DLD1 (cell line): ENCODE data around the gene CEP170.
"Not testable (repeated sequence)": the region's sequence is repeated elsewhere in the genome, so short reads cannot be mapped to it uniquely, and the experiment has no call there.

Experiments
- in situ Hi-C: cut with HindIII; loops from 2 replicates; pipeline ENCODE4 v1.10.0; 2017; ENCODE audit warnings: low sequenced_read_pairs

Gene CEP170

DNA sequence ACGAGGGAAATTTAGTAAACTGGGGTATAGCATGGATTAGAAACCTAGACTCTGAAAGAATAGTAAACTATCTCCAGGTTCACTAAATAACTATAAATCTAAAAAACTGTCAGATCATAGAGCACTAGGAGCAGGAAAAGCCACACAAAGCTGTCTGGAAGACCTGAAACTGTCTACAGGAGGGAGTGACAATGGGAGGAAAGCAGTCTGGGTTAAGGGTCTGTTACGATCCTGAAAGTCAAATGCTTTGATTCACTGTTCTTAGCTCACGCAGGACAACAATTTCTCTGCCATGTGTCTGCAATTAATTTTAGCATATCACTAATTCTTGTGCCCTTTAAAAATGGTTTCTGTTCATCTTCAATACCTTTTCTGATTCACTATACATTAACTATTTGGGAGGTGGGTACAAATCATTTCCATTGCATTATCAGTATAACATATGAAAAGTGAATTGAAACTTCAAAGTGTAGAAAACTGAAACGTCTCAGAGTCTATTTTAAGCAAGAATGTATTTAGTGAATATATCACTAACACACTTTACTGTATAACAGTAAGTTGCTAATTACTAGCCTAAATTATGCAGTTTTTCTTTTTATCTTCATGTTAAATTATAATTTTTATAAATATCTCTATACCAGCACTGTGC, 18.4 kb downstream of the CEP170 start:
- in situ Hi-C loops, result no loop called here

DNA sequence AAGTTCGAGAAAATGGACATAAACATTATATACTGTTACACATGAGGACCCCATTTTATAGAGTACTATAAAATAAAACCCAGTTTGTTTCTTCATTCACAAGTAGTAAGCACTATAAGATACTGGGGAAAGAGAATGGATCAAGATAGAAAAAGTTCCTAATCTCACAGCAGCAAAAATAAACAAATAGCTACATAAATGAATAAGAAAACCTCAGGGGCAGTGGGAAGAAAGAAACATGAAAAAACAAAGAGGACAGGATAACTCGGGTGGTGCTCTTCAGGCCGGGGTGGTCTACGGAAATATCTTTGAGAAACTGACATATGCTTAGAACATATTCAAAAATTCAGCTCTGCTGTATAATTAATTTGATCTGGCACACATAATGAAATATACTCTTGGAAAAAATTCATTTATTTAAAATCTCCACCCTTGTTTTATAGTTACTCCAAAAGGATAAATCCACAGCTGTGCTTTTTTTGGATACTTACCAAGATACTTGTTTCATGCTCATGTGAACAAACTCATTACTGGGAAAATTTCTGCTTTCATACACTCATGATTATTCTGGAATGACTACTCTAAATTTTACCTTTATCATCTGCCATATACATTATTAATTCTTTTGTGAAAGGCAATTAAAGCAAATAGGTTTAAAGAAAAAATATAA, 20.0 kb downstream of the CEP170 start:
- in situ Hi-C loops, result no loop called here

DNA sequence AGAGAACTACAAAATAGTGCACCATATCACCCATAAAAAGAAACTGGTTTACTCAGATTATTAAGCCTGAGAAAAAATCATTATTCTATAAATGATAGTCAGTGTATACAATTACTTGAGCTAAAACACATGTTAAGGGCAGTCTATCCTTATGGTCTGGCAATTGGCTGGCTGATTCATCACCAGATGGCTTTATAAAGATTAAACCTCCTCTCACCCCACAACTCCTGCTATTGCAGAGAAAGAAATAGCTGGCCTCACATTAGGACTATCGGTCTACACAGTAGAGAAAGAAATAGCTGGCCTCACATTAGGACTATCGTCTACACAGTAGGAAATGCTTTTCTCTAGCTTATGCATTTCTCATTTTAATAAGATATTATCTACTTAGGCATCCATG, 21.2 kb downstream of the CEP170 start:
- in situ Hi-C loops, result no loop called here

DNA sequence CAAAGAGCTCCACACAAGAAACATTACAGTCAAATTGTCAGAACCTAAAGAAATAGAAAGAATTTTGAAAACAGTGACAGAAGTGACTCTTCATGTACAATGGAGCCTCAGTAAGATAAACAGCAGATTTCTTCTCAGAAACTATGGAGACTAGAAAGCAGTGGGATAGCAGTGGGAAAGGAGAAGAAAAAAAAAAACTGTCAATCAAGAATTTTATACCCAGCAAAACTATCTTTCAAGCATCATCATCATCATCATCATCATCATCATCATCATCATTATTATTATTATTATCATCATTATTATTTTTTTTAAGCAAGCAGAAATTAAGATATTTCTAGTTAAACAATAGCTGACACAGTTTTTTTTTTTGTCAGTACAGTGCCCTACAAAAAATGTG, 24.2 kb downstream of the CEP170 start:
- in situ Hi-C loops, result no loop called here

DNA sequence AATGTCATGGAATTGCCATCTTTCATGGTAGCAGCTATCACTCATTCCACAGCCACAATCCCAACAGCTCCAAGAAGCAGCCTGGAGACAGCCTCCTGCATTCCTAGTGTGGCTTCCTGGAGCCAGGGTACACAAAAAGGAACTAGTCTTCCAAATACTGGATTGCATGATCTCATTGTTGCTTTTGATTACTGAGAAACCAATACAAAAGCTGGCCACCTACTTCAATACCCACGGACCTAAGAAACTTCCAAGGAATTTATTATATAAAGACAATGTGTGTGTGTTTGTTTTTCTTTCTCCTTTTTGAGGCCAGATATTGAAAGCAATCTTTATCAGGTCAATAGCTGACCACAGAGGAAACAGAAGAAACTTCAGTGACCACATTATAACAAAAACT, 25.6 kb downstream of the CEP170 start:
- in situ Hi-C loops, result no loop called here

DNA sequence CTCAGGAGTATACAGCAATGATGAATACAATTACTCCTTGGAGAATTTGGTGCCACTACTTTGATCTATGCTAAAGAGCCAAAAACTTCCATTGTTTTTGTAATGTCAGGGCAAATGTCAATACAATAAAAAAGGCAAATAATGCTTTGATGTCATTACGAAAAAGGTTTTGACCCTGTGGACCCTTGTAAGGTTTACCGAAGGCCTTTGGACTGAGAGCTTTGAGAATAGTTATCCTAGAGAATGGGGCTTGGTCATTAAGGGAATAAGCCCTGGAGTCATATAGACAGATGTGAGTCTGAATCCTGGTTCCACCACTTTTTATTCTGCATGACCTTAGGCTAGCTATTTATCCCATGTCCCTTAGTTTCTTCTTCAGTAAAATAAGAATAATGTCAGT, 27.5 kb downstream of the CEP170 start:
- in situ Hi-C loops, result no loop called here

DNA sequence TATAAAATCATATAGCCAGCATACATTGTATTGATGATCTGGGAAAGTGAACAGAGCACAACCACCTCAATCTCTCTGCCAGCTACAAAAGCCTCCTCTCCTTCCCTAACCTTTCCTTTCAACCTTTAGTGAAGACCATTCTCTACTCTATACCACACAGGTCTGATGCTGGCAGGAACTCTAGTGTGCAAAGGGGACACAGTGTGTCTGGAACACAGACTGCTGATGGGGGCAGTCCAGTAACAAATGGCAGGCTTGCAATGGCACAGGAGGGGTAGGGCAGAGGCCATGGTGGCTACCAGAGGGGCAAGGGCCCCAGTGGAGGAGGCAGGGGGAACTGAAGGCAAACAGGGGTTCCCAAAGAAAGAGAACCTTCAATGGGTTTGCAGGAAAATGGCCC, 37.0 kb downstream of the CEP170 start:
- in situ Hi-C loops, result no loop called here

DNA sequence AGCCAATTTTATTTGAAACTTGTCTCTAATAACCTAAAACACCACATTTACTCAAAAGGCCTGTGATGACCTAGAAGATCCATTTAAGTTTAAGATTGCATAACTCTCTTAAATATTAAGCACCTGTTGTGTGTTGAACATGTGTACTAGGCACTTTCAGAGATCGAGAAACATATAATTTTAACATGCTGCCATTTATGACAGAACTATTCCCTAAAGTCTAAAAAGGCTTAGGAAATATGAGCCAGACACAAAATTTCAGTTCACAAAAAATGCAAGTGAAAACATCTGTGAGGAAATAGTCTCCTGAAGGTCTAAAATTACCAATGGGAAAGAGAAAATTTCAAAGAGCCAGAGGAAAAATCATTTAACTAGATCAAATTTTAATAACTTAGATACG, 37.7 kb downstream of the CEP170 start:
- in situ Hi-C loops, result no loop called here

DNA sequence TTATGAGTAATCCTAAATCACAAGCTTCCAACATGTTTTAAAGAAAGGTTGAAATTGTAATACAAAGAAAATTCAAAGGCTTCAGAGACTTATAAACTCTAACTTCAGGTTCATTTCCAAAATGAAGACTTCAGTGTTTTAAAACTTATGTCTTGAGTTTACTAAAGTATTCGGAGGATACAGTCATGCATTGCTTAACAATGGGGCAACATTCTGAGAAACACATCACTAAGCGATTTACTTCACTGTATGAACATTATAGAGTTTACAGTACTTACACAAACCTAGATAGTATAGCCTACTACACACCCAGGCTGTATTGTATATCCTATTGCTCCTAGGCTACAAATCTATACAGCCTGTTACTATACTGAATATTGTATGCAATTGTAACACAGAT, 38.3 kb downstream of the CEP170 start:
- in situ Hi-C loops, result no loop called here

DNA sequence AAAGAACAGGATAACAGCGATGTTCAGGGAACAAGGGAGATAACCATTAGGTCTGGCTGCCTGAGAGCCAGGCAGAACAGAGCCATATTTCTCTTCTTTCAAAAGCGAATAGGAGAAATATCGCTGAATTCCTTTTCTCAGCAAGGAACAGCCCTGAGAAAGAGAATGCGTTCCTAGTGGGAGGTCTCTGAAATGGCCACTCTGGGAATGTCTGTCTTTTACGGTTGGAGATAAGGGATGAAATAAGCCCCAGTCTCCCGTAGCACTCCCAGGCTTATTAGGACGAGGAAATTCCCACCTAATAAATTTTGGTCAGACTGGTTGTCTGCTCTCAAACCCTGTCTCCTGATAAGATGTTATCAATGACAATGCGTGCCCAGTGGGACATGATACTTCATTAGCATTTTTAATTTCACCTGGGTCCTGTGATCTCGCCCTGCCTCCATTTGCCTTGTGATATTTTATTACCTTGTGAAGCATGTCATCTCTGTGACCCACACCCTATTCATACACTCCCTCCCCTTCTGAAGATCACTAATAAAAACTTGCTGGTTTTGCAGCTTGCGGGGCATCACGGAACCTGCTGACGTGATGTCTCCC, 39.7 kb downstream of the CEP170 start:
- in situ Hi-C loops, result not testable (repeated sequence)

DNA sequence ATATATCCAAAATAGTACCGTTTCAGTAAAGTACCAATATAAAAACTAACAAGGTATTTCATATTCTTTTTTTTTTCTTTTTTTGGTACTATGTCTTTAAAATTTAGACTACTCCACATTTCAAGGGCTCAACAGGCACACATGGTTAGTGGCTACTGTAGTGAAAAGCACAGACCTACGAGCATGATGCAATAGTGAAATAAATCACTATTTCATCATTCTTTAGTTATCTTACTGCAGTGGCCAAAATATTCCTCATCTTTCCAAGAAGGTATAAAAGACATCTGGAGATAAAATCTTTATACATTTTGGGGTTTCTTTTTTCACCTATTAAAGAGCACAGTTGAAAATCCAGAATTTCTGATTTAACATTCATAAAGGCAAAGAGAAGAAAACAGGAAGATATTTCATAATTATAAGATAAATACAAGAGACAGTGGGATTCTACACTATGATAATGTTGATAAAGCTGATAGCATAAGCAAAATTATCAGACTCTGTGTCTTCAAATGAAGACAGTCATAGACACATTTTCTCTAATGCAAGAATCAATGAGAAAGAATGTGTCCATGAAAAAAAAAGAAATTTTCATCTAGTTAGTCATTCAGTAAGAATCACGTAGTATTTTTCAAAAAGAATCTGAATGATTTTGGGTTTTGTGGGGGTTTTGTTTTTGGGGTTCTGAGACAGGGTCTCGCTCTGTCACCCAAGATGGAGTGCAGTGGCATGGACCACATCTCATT, 41.9 kb downstream of the CEP170 start:
- in situ Hi-C loops, result no loop called here

DNA sequence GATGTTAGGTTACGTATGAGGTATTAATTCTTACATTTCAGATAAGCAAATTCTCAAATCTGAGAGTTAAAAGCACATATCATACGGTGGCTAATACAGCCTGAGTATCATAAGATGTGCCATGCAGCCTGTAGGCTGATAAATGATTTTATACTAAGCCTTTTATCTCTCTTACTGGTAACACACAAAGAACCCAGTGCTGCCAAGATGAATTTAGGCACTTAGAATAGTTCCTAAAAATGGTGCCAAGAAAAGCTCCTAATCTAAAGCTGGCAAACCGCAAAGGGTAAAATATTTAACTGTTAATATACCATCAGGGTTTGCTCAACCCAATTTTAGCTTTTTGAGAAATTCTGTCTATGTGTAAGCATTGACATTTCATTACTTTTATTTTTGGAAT, 43.1 kb downstream of the CEP170 start:
- in situ Hi-C loops, result not testable (repeated sequence)

DNA sequence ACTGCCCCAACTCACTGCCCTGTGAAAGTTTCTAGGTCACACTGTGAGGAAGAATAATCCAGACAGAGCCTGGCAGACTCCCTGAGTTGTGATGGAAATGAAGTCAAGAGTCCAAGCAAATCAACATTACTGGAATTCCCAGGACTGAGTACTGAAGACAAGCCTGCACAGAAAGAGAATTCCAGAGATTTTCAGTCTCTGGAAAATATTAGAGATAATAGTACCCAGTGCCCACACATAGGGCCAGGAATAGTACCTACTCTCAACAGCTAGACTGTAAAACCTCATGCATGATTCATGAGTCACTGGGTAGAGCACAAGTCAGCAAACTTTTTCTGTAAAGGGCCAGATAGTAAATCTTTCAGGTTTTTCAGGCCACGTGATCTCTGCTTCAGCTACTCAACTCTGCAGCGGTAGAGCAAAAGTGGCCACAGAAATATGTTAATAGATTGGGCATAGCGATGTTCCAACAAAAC, 50.0 kb downstream of the CEP170 start:
- in situ Hi-C loops, result not testable (repeated sequence)

DNA sequence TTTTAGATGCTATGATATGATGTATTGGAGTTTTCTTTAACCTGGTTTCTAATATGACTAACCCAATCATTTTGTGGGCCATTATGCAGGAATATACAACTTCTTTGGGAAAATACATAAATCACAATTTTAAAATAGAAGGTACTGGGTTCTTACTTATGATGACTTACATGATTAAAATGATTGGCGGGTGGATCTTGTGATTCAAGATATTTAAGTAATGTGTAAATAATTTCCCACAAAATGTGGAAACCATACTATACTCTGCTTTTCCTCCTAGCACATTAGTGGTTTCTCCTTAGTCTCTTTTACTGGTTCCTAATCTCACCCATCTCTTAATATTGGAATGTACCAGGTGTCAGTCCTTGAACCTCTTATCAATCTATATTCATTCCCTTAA, 50.7 kb downstream of the CEP170 start:
- in situ Hi-C loops, result not testable (repeated sequence)

DNA sequence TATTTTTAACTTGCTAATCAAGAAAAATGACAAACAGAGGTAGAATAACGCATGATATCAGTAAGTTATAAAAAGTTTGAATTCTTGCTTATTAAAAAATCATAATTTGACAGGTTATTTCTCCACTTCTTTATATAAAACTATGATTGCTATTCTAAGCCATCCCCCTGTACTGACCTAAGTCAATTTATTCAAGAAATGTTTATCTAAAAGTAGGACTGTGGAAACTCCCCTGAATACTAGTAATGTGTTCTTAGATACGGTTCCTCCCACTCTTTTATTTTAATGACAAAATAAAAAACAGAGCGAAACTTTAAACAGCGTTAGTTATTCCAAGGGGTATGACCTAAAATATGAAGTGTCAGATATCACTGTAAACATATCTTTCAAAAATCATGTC, 51.9 kb downstream of the CEP170 start:
- in situ Hi-C loops, result not testable (repeated sequence)

DNA sequence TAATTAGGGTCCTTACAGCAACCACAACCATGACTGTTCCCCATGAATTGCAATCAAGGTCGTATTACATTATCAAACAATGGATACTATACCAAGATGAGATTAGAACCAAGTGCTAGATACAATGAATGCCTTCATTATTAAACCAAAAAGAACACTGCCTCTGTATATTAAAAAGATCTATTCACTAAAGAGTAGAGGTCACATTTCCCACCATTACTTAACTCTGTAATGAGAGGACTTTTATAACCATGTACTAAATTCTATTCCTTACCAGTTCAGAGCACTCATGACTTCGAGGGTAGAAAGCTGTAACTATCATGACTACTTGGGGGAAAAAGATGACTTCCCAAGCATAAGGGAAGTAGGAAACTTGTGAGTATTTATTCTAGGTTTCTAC, 53.8 kb downstream of the CEP170 start:
- in situ Hi-C loops, result not testable (repeated sequence)

DNA sequence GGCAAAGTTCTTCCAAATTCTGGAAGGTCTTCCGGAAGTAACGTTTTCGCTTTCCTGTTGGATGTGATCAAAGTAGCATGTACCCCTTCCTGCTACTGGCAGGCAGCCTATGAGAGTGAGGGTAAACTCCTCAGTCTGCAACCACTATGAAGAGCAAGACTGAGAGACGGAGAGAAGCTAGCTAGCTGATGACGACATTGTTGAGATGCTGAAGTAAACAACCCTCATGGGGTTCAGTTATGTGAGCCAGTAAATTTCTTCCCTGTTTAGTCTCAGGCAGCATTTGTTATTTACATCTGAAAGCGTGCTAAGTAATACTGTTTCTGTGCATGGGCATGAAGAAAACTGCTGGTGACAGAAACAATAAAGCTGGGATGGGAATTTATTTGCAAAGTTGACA, 57.6 kb downstream of the CEP170 start:
- in situ Hi-C loops, result not testable (repeated sequence)

DNA sequence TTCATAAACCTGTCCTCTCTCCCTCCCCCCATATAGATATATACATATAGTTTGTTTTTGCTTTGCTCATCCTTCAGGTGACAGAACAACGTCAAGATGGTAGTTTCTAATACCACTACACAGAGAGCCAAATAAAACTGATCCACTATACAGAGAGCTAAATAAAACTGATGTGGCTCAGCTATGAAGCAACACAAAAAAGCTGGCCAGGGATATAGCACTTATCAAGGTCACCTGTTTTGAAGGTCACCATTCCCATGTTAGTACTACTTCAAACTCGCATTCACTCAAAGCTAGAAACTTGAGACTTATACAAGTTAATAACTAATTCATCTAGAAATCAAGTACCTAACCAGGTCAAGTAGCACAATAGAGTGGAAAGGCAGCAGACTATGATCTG, 61.8 kb downstream of the CEP170 start:
- in situ Hi-C loops, result not testable (repeated sequence)

DNA sequence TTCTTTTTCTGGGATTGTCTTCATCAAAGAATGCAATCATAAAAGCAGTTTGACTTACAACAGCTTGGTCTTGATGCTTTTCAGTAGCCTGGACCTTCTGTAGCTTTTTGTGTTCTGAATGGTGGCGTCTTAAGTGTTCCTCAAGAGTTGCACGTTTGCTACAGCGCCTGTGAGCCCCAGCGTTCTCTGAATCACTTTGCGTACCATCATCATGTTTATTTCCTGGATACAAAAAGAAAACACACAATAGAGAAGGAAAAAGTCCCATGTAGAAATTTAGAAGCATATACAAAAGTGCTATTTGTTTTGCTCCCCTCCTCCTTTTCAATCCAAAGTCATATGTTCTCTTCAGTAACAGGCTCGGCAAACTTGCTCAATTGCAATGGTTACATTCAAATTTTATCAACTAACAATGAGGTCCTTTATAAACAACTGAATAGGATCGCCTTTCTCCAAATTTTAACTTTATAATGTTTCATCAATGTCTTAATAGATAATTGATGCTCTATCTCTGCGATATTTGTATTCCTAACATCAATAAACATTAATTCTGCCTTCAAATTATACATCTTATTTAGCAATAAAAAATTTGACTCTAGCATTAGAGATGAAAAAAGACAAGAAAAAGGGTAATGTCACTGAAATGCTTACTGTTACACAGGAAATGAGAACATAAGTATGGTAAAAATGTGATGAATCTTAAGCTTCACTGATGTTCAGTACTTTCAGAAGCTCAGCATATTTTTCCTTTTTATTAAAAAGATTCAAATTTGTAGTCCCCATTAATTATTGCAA, 68.7 kb downstream of the CEP170 start:
- in situ Hi-C loops, result not testable (repeated sequence)

DNA sequence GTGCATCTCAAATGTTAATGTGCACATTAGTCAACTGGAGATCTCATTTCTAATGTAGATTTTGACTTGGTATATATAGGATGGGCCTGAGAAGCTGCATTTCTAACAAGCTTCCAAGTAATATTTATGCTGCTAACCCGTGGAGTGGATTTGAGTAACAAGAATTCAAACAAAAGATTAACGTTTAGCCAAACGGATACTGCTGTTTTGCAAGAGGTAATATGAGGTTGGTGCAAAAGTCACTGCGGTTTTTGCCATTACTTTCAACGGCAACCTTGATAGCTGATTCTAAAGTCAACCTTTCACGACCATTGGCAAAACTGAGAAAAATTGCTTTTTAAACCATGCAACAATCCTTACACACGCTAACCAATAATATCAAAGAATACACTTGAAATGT, 70.3 kb downstream of the CEP170 start:
- in situ Hi-C loops, result not testable (repeated sequence)

DNA sequence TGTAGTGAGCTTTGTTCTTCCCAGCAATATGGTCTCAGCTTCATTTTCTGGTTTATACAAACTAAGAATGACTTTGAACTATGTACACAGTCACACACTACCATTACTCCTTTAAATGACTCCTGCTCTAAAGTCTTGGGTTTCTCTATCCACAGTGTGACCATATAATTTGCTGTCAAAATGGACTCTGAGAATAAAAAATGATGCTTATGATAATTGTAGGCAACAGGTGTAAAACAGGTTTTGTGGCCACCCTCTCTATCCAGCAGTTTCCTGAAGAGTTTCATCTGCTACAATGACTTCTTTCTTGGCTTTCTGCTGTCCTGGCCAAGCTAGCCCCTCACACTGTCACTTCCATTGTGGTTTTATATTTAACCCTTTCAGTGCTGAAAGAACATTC, 71.4 kb downstream of the CEP170 start:
- in situ Hi-C loops, result not testable (repeated sequence)
